ENCODE measurements around the gene EBF3. TPM values are rescaled to one million over a fixed set of nuclear protein-coding genes. Genes with fewer than 3 reads are reported as not detected.

EBF3 gene
- total RNA-seq, 1 experiment from 2014 or later, result 0.22 TPM

DNA sequence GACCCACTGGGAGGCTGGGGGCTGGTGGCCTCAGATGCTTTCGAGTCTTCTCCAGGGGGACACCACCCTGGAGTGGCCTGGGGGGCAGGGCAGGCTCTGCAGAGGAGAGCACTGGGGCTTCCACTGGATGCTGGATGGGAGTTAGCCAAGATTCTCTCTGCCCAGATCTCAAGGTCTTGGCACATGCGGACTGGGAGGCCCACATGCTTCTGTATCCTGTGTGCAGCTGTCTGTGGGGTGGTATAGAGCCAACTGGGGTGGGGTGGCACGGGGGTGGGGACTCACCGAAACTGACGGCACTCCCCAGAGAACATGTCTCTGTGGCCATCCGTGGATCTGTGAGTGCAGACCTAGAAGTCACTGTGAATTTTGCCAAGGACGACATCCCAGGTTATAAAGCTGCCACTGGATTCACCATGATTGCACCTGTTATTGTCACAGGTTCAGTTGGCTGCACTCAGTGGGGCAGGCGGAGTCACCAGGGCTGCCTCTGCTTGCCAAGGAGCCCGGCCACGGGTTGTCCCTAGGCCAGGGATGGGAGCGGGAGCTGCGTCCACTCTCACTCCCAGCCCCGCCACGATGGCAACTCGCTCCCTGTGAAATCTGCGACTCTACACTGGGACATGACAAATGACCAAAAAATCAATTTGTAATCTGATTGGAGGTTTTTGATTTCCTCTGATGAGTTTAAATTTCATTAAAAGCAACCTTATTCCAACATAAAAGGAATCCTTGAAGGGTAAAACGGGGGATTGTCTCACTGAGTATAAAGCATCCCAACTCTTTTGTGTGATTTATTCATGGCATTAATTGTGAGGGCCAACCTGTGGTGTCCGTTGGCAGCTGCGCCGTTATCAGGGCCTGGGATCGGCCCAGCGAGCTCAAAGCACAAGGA is 131.3 kb downstream of the EBF3 start:
- TF ChIP-seq, protein P1, sequence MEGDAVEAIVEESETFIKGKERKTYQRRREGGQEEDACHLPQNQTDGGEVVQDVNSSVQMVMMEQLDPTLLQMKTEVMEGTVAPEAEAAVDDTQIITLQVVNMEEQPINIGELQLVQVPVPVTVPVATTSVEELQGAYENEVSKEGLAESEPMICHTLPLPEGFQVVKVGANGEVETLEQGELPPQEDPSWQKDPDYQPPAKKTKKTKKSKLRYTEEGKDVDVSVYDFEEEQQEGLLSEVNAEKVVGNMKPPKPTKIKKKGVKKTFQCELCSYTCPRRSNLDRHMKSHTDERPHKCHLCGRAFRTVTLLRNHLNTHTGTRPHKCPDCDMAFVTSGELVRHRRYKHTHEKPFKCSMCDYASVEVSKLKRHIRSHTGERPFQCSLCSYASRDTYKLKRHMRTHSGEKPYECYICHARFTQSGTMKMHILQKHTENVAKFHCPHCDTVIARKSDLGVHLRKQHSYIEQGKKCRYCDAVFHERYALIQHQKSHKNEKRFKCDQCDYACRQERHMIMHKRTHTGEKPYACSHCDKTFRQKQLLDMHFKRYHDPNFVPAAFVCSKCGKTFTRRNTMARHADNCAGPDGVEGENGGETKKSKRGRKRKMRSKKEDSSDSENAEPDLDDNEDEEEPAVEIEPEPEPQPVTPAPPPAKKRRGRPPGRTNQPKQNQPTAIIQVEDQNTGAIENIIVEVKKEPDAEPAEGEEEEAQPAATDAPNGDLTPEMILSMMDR (conservative IDR thresholded peaks at IDR 0.05), result no peak
- no peak overlapping the region for H2BK5ac ChIP-seq (ENCODE audit: insufficient read length, low read length)
- H3K36me3 Mint-ChIP-seq (ENCODE audit: insufficient read depth in 1 of 3, low read depth in 3 of 3), result no peaks in the 10 kb centered on the region

More for the DNA sequence above, 131.3 kb downstream of the EBF3 start:
- no peak overlapping the region for H3K27ac ChIP-seq (ENCODE audit: insufficient read length, low read depth, low read length)
- Mint-ChIP-seq H3K4me1 (no peaks in the 10 kb centered on the region), H3K4me3 (no peak overlapping the region), H3K27me3 (ENCODE audit: low read depth) (0 out of 2 replicates have a peak, but pooled peaks cover 3% of the 10 kb centered on the region), H3K9me3 (no peaks in the 10 kb centered on the region), H3K27ac (no peak overlapping the region)
- H3K4me2 ChIP-seq (ENCODE audit: insufficient read depth, insufficient read length, low read length), result no peak overlapping the region
- H4K20me1 ChIP-seq (ENCODE audit: control insufficient read depth, insufficient read depth, insufficient read length), result no peaks in the 10 kb centered on the region
- no peak overlapping the region for H3K14ac ChIP-seq (ENCODE audit: insufficient read depth, low read length)
- H3K4me1 ChIP-seq (ENCODE audit: insufficient read depth, low read length), result no peaks in the 10 kb centered on the region
- no peaks in the 10 kb centered on the region for H3K9me3 ChIP-seq (ENCODE audit: control insufficient read depth, low read depth, low read length)
- no CpG with 5 or more reads among the region's 22 CpGs for WGBS (ENCODE audit: extremely low coverage, insufficient read length, low lambda C conversion rate)
- no peak overlapping the region for H3K9ac ChIP-seq (ENCODE audit: extremely low read depth, insufficient read length, low read length)
- H3K79me1 ChIP-seq (ENCODE audit: insufficient read depth, low read depth, low read length, poor library complexity, severe bottlenecking), result no peaks in the 10 kb centered on the region
- H2BK20ac ChIP-seq (ENCODE audit: low read depth, low read length, poor library complexity, severe bottlenecking), result no peak overlapping the region
- H3K56ac ChIP-seq (ENCODE audit: insufficient read length, low read depth, low read length), result no peak overlapping the region
- no peak overlapping the region for H3K23ac ChIP-seq (ENCODE audit: insufficient read length, low read depth, low read length)
- H3K79me2 ChIP-seq (ENCODE audit: insufficient read depth, low read length), result no peaks in the 10 kb centered on the region
- no peak overlapping the region for H2BK12ac ChIP-seq (ENCODE audit: insufficient read length, low read depth, low read length)
- no peak overlapping the region for H2BK120ac ChIP-seq (ENCODE audit: low read depth, low read length, poor library complexity, severe bottlenecking)
- H2AK5ac ChIP-seq (ENCODE audit: insufficient read length, low read length), result no peak overlapping the region
- no peak overlapping the region for H3T11ph ChIP-seq (ENCODE audit: low read length)
- no peak overlapping the region for H3K18ac ChIP-seq (ENCODE audit: insufficient read length, low read depth, low read length)
- no peak overlapping the region for H4K5ac ChIP-seq (ENCODE audit: insufficient read length, low read depth, low read length)
- H4K91ac ChIP-seq (ENCODE audit: insufficient read length, low read depth, low read length), result no peak overlapping the region
- no peak overlapping the region for H4K8ac ChIP-seq (replicated peaks; ENCODE audit: insufficient read length, low read depth, low read length)
- DNase-seq, result no peak
- H3K27me3 ChIP-seq (ENCODE audit: insufficient read depth, low read length), result no peaks in the 10 kb centered on the region
- H3K23me2 ChIP-seq (ENCODE audit: insufficient read length, low read depth, low read length, poor library complexity, severe bottlenecking), result no peaks in the 10 kb centered on the region
- no peak overlapping the region for H3K4ac ChIP-seq (ENCODE audit: low read depth, low read length)
- H2BK15ac ChIP-seq (ENCODE audit: low read depth, low read length), result no peak overlapping the region
- H2AFZ ChIP-seq (ENCODE audit: low read length), result no peak overlapping the region
